GM19193 (cell line): ENCODE results near the gene VPS9D1.

ENCODE experiments used
- POLR2A ChIP-seq: IDR thresholded peaks from 4 replicates; pipeline ENCODE4 v1.6.1; 2011; ENCODE audit not compliant: insufficient read depth, insufficient read length; ENCODE audit errors: extremely low read depth

Gene VPS9D1, protein sequence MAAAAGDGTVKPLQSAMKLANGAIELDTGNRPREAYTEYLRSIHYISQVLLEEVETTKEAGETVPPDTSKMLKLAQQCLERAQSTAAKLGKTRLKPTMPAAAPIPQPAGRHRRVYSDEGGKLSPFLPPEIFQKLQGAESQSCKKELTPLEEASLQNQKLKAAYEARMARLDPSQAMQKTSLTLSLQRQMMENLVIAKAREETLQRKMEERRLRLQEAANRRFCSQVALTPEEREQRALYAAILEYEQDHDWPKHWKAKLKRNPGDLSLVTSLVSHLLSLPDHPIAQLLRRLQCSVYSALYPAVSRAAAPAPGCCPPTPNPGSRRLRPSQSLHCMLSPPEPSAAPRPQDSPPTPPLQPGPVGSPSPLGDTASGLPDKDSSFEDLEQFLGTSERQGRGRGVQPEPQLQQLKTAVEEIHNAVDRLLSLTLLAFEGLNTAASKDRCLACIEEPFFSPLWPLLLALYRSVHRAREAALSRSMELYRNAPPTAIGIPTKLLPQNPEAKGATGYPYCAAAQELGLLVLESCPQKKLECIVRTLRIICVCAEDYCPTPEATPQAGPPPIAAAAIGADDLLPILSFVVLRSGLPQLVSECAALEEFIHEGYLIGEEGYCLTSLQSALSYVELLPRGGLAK

GRCh38 chr16:89720813-89721545 lies at the start of gene VPS9D1, which contains the start of gene ZNF276:
VPS9D1 (minus strand) TSS chr16:89720898; CDS start chr16:89720861, 37 bp downstream.
ZNF276 (plus strand) TSS chr16:89721537; CDS start chr16:89721641, 104 bp downstream.
- TF ChIP-seq POLR2A: peak; percentile 62

- TF ChIP-seq POLR2A: no peak
Measured at GRCh38 chr16:89770367-89770766, 49.7 kb upstream of the VPS9D1 start.

DNA sequence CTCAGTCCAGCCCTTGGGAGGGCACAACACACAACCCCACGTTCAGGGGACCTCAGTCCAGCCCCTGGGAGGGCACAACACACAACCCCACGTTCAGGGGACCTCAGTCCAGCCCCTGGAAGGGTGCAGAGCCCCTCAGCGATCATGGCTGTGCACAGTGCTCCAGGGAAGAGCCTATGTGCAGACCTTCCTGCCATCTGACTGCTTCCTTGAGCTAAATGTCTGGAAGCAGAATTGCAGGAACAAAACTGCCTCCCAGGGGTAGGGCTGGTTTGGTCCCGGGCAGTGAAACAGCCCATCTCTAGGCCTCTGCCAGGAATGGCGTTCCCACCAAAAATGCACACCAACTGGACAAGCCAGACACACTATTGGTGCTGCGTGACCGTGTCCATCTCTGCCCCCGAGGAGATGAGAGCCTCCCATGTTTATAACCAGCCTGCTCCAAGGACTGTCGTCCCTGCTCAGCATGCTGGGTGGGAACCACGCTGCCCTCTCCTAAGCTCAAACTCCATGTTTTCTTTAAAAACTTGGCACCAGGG lies 44.7 kb upstream of the VPS9D1 start:
- TF ChIP-seq POLR2A: no peak

DNA sequence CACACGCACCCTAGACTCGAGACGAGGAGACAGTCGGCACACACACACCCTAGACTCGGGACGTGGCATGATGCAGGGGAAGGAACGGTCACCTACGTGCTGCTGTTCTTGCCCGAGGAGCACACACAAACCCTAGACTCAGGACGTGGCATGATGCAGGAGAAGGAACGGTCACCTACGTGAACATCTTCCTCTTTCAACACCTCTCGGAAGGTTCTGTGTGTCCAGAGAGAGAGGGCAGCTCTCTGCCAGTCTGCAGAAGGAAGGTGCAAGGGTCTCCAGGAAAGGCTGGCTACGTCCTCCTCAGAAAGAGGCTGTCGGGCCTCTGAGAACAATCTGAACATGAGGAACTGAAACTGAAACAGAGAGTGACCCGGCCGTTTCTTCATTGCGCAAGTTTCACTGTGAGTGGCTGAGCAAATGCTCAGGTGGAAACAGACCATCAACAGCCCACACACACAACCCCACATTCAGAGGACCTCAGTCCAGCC lies 44.1 kb upstream of the VPS9D1 start:
- TF ChIP-seq POLR2A: no peak

GRCh38 chr16:89761304-89761922 lies 40.7 kb upstream of the VPS9D1 start:
- TF ChIP-seq POLR2A: no peak

- TF ChIP-seq POLR2A: no peak
Measured at GRCh38 chr16:89759746-89760340, 39.1 kb upstream of the VPS9D1 start.

DNA sequence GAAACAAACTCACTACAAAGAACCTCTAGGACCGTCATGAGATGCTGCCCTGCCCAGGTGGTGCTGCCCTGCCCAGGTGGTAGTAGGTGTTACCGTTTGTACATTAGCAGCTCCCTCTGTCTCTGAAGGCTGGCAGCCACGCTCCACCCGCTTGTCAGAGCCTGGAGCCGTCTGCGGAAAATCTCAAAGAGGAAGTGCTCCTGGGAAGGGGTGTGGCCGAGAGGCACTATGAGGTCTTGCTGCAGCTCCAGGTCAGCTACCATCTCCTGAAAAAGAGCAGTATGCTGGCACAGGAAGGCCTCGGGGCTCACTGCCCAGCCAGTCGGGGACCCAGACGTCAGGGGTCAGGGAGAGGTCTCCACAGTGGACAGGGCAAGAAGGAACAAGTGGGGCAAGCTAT lies 28.9 kb upstream of the VPS9D1 start:
- TF ChIP-seq POLR2A: no peak

DNA sequence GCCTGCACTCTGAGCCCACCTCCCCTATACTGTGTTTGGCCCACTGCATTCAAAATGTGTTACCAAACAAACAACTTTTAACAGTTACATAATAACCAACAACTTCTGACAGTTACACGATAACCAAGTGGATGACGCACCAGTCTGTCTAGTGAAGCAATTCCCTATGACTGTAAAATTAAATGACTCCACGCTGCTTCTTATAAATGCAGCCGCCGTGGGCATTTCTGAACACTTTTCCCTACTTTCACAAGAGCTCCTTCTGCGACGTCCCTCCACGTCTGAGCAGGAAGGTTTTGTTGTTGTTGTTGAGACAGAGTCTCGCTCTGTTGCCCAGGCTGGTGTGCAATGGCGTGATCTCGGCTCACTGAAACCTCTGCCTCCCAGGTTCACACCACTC lies 28.2 kb upstream of the VPS9D1 start:
- no peak for TF ChIP-seq POLR2A

GRCh38 chr16:89748076-89748475 lies 27.4 kb upstream of the VPS9D1 start:
- no peak for TF ChIP-seq POLR2A

- TF ChIP-seq POLR2A: no peak
Measured at GRCh38 chr16:89746043-89746442, 25.3 kb upstream of the VPS9D1 start.

GRCh38 chr16:89744813-89745212 lies 24.1 kb upstream of the VPS9D1 start:
- TF ChIP-seq POLR2A: no peak

- TF ChIP-seq POLR2A: no peak
Measured at GRCh38 chr16:89742948-89743347, 22.2 kb upstream of the VPS9D1 start.

DNA sequence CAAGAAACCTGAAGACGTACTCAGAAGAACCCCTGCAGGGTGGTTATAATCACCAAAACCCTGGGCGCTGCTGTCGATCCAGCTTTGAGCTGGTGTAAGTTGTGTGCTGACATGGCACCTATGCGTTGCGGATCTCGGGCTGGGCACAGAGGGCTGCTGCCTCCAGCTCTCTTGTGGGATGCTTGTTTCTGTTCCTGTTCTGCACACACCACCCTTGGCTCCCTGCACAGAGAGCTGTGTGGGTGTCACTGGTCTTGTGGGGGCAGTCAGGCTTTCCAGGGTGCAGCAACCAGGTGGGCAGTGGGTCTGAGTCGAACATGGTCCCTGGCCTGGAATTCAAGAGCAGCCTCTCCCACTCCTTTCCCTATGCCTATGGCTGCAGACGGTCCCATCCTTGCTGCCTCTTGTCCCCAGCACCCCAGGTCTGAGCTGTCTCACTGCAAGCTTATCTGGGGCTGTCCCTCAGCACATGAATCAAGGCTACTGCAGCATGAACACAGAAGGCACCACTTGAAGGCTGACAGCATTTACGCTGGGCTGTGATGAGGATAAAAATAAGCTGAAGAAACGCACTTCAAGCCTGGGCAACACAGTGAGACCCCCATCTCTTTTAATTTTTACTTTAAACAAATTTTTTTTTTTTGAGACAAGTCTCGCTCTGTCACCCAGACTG lies 20.8 kb upstream of the VPS9D1 start:
- TF ChIP-seq POLR2A: no peak

- no peak for TF ChIP-seq POLR2A
Measured at GRCh38 chr16:89739383-89739782, 18.7 kb upstream of the VPS9D1 start.
